Lower leg skin (tissue), 3 donors: Measurements from ENCODE around the gene FOXO6.

Experiments used
- POLR2A ChIP-seq, 2 donors: fragments of 450-650 bp; IDR thresholded peaks; one replicate each; pipeline ENCODE4 v1.6.1; 2016 to 2017; ENCODE audit warnings: antibody characterized with exemption in 2 of 2, mild to moderate bottlenecking in 1 of 2, moderate library complexity in 1 of 2
- TF ChIP-seq, protein P1 (sequence below), 3 donors: fragments of 450-650 bp; IDR thresholded peaks; one replicate each; pipeline ENCODE4 v1.5.1; 2016; ENCODE audit warnings: antibody characterized with exemption in 3 of 3, mild to moderate bottlenecking in 3 of 3, moderate library complexity in 2 of 3

DNA sequence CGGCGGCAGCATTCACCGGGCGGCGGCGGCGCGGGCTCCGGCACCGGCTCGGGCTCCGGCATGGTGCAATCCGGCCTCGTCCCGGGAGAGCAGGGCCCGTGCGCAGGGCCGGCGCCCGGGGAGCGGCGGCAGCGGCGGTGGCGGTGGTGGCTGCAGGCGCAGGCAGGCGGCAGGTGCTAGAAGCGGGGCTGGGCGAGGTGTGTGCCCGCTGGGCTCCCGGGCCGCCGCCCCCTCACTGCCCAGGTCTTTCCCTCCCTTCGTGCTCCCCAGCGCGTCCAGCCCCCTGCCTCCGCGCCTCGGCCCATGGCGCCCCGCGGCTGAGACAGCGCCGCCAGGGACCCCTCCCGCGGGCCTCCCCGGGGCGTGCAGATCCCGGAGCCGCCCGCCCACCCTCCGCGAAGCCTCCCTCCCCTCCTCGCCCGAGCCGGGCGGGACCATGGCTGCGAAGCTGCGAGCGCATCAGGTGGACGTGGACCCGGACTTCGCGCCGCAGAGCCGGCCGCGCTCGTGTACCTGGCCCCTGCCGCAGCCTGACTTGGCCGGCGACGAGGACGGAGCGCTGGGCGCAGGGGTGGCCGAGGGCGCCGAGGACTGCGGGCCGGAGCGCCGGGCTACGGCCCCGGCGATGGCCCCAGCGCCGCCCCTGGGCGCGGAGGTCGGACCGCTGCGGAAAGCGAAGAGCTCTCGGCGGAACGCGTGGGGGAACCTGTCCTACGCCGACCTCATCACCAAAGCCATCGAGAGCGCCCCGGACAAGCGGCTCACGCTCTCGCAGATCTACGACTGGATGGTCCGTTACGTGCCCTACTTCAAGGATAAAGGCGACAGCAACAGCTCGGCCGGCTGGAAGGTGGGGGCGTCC is 492 bp downstream of the FOXO6 start:
- TF ChIP-seq, protein P1, sequence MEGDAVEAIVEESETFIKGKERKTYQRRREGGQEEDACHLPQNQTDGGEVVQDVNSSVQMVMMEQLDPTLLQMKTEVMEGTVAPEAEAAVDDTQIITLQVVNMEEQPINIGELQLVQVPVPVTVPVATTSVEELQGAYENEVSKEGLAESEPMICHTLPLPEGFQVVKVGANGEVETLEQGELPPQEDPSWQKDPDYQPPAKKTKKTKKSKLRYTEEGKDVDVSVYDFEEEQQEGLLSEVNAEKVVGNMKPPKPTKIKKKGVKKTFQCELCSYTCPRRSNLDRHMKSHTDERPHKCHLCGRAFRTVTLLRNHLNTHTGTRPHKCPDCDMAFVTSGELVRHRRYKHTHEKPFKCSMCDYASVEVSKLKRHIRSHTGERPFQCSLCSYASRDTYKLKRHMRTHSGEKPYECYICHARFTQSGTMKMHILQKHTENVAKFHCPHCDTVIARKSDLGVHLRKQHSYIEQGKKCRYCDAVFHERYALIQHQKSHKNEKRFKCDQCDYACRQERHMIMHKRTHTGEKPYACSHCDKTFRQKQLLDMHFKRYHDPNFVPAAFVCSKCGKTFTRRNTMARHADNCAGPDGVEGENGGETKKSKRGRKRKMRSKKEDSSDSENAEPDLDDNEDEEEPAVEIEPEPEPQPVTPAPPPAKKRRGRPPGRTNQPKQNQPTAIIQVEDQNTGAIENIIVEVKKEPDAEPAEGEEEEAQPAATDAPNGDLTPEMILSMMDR (IDR thresholded peaks at IDR 0.05): no peak
- no peak for TF ChIP-seq POLR2A (IDR thresholded peaks at IDR 0.05)
